ES-I3 (cell line): ENCODE results near the gene ABHD4.
"Not testable (repeated sequence)": the region's sequence is repeated elsewhere in the genome, so short reads cannot be mapped to it uniquely, and the experiment has no call there.

ENCODE experiments used
- H3K36me3 ChIP-seq: 2 replicates; pipeline ENCODE4 v1.6.1; 2013; ENCODE audit warnings: mild to moderate bottlenecking, low read length, control low read depth, moderate library complexity; ENCODE audit not compliant: insufficient read depth
- H3K4me1 ChIP-seq: 2 replicates; pipeline ENCODE4 v1.6.1; 2013; ENCODE audit warnings: mild to moderate bottlenecking, control low read depth, low read length; ENCODE audit not compliant: insufficient read depth
- H3K9ac ChIP-seq: 2 replicates; pipeline ENCODE4 v1.6.1; 2013; ENCODE audit warnings: low read depth, mild to moderate bottlenecking, low read length, moderate library complexity
- H3K9me3 ChIP-seq: 2 replicates; pipeline ENCODE4 v1.6.1; 2013; ENCODE audit warnings: mild to moderate bottlenecking, low read length, moderate library complexity; ENCODE audit not compliant: control insufficient read depth, insufficient read depth

The ABHD4 gene

DNA sequence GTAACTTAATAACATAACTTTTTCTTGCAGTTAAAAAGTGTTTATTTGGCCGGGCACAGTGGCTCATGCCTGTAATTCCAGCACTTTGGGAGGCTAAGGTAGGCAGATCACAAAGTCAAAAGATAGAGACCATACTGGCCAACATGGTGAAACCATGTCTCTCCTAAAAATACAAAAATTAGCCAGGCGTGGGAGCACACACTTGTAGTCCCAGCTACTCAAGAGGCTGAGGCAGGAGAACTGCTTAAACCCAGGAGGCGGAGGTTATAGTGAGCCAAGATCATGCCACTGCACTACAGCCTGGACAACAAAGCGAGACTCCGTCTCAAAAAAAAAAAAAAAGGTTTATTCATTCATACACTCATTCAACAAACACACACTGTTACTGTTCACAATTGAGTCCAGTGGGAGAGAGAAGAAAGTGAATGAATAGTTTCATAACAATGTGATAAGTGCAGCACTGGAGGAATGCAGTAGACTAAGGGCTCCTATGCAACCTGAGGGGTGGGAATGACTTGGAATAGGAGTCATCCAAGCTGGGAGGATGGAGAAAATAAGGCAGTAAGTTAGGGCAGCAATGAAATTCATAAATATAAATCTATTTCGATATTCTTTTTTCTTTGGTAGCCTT lies 28.9 kb upstream of the ABHD4 start:
- H3K36me3 ChIP-seq, result peaks cover 11% of the 10 kb centered on the region
- no peak overlapping the region for H3K9ac ChIP-seq
- H3K4me1 ChIP-seq, result peaks cover 7% of the 10 kb centered on the region; the same call in 1 of the 2 replicates
- no peaks in the 10 kb centered on the region for H3K9me3 ChIP-seq

DNA sequence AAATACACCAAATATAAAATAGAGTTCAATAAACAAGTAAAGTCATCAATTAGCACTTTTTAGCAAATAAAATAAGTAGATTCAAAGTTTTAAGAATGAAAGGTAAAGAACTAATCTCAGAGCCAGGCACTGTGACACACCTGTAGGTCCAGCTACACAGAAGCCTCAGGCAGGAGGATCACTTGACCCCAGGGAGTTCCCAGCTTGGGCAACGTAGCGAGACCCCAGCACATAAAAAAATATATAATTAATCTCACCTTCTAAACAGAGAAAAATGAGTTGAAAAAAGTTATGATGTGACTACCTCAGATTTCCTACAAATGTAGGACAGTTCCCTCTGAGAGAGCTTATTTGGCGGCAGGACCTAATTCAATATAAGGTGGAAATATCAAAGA lies 28.4 kb upstream of the ABHD4 start:
- peaks cover 7% of the 10 kb centered on the region; the same call in 1 of the 2 replicates for H3K4me1 ChIP-seq
- no peaks in the 10 kb centered on the region for H3K9me3 ChIP-seq
- H3K9ac ChIP-seq, result no peak overlapping the region
- peaks cover 11% of the 10 kb centered on the region for H3K36me3 ChIP-seq

- Histone ChIP-seq H3K36me3 (peaks cover 11% of the 10 kb centered on the region), H3K4me1 (peaks cover 7% of the 10 kb centered on the region; the same call in 1 of the 2 replicates), H3K9me3 (no peaks in the 10 kb centered on the region), H3K9ac (peak overlapping the region; percentile 31; the same call in 1 of the 2 replicates)
These were observed 27.8 kb upstream of the ABHD4 start for GRCh38 chr14:22570132-22570949.

- Histone ChIP-seq H3K9me3 (no peaks in the 10 kb centered on the region), H3K9ac (no peak overlapping the region), H3K36me3 (peaks cover 7% of the 10 kb centered on the region), H3K4me1 (peaks cover 11% of the 10 kb centered on the region; the same call in 1 of the 2 replicates)
These were observed 25.5 kb upstream of the ABHD4 start for GRCh38 chr14:22572562-22573058.

DNA sequence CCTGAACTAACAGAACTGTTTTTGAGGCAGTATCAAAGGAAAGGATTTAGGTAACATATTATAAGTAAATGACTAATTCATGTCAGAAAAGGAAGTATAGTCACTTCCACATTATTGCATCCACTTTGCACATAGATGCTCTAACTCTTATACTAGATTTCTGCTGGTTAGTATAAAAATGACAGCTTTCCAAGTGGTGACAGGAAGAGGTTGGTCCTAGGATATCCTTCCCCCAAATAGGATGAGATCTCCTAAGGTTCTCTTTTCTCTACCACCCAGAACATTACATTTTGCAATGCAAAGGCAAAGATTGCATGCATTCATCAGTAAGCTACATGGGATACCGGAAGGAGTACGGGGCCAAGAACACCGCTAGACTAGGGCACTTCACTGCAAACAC lies 24.3 kb upstream of the ABHD4 start:
- Histone ChIP-seq H3K9me3 (no peaks in the 10 kb centered on the region), H3K9ac (no peak overlapping the region), H3K36me3 (peaks cover 7% of the 10 kb centered on the region), H3K4me1 (peaks cover 11% of the 10 kb centered on the region; the same call in 1 of the 2 replicates)

DNA sequence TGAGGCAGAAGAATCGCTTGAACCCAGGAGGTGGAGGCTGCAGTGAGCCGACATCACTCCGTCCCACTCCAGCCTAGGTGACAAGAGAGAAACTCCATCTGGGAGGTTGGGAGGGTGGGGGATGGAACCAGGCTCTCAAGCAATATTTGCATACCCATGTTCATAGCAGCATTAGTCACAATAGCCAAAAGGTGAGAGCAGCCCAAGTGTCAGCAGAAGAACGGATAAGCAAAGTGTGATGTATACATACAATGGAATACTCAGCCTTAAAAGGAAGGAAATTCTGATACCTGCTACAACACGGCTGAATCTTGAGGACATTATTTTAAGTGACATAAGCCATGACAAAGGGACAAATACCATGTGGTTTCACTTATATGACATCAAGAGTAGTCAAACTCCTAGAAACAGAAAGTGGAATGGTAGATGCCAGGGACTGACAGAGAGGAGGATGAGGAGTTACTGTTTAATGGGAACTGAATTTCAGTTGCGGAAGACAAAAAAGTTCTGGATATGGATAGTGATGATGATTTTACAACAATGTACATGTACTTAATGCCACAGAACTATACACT lies 20.7 kb upstream of the ABHD4 start:
- Histone ChIP-seq H3K4me1 (0 out of 2 replicates have a peak, but pooled peaks cover 4% of the 10 kb centered on the region), H3K9me3 (no peaks in the 10 kb centered on the region), H3K9ac (no peak overlapping the region), H3K36me3 (peaks cover 7% of the 10 kb centered on the region)

DNA sequence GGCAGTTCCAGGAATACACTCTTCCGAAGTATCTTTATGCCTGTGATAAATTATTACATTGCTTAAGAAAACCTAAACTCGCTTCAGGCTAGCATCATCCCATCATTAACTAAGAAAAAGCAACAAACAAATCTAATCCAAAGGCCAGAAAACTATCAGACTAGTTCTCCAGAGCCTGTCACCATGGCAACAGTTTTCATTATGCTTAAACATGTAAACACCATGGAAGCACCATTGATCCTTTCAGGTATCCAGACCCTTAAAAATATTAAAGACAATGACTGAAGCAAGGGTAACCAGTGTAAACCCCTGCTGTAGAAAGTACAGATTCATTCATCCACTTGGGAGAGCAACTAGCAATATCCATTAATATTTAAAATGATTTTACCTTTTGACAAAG lies 18.9 kb upstream of the ABHD4 start:
- H3K9me3 ChIP-seq, result no peaks in the 10 kb centered on the region
- peaks cover 3% of the 10 kb centered on the region; the same call in 1 of the 2 replicates for H3K36me3 ChIP-seq
- H3K9ac ChIP-seq, result no peak overlapping the region
- H3K4me1 ChIP-seq, result 0 out of 2 replicates have a peak, but pooled peaks cover 4% of the 10 kb centered on the region

DNA sequence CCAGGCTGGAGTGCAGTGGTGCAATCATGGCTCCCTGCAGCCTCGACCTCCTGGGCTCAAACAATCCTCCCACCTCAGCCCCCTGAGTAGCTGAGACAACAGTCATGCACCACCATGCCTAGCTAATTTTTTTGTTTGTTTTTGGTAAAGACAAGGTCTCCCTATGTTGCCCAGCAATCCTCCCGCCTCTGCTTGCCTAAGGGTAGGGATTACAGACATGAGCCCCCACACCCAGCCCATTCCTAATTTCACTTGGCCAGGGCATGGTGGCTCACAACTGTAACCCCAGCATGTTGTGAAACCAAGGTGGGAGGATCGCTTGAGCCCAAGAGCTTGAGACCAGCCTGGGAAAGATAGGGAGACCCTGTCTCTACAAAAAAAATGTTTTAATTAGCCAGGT lies 18.2 kb upstream of the ABHD4 start:
- Histone ChIP-seq H3K9me3 (no peaks in the 10 kb centered on the region), H3K4me1 (0 out of 2 replicates have a peak, but pooled peaks cover 4% of the 10 kb centered on the region), H3K9ac (no peak overlapping the region), H3K36me3 (peaks cover 3% of the 10 kb centered on the region; the same call in 1 of the 2 replicates)

- no peak overlapping the region for H3K9ac ChIP-seq
- H3K36me3 ChIP-seq, result peaks cover 3% of the 10 kb centered on the region; the same call in 1 of the 2 replicates
- 0 out of 2 replicates have a peak, but pooled peaks cover 4% of the 10 kb centered on the region for H3K4me1 ChIP-seq
- H3K9me3 ChIP-seq, result no peaks in the 10 kb centered on the region
These were observed 17.5 kb upstream of the ABHD4 start for GRCh38 chr14:22580625-22581024.

DNA sequence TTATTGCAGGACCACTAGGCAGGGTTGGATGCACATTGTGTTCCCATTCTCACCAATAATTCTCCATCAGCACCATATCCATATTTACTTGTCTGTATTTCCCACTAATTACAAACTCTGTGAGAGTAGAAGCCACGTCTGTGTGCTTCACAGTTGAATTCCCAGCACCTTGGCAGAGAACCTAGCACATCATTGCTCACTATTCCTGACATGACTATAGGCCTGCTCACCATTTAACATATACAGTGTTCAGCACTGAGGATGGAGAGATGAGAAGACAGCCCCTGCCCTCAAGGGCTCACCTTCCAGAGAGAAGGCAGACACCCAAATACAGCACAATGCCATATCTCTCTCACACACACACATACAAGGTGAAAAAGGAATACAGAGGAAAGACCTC lies 14.1 kb upstream of the ABHD4 start:
- no peaks in the 10 kb centered on the region for H3K9me3 ChIP-seq
- H3K36me3 ChIP-seq, result peaks cover 5% of the 10 kb centered on the region; the same call in 1 of the 2 replicates
- H3K9ac ChIP-seq, result no peak overlapping the region
- H3K4me1 ChIP-seq, result peaks cover 3% of the 10 kb centered on the region; the same call in 1 of the 2 replicates

DNA sequence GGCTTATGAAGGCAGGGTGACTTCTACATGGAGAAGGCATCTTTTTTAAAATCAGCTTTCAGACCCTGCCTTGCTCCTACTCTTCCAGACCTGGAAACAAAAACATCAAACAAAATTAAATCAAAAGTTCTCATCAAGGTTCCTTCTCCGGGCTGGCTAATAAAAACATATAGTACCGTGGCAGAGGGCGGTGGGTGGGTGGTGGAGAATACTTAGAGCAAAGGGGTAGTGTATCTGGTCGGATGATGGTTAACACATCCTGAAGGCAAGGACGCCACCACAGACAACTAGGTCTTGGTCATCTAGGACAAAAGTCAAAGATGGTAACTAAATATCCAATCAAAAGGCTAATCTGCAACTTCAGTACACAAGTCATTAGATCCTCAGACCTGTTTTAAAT lies 10.9 kb upstream of the ABHD4 start:
- peaks cover 3% of the 10 kb centered on the region; the same call in 1 of the 2 replicates for H3K4me1 ChIP-seq
- H3K36me3 ChIP-seq, result peaks cover 2% of the 10 kb centered on the region; the same call in 1 of the 2 replicates
- H3K9ac ChIP-seq, result no peak overlapping the region
- H3K9me3 ChIP-seq, result no peaks in the 10 kb centered on the region

- not testable (repeated sequence) for H3K4me1 ChIP-seq, H3K9me3 ChIP-seq, H3K36me3 ChIP-seq
- peak overlapping the region; percentile 98 for H3K9ac ChIP-seq
These were observed 10.2 kb upstream of the ABHD4 start for GRCh38 chr14:22587677-22588422.

DNA sequence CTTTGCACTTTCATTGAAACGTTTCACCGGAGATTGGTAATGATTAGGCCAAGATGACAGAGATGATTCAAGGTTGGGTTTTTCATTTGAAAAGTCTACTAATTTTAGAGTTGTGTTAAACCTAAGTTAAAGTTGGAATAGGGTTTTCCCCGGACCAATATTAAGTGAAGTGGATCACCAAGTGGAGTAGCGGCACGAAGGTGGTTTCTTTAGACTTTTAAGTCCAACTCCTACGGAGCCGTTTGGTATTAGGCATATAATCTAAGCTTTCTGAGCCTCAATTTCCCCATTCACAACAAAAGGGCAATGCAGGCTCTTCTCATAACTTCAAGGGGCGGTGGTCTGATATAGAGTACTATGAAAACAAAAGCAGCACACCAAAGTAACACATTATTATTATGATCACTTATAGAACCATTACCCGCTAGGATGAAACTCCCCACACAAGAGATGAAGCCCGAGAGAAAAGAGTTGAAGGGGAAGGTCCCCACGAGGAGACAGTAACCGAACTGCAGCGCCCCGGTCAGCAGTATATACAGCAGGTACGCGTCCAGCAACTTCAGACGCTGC lies 9.5 kb upstream of the ABHD4 start:
- Histone ChIP-seq H3K9me3 (no peaks in the 10 kb centered on the region), H3K9ac (peak overlapping the region; percentile 98), H3K36me3 (peaks cover 2% of the 10 kb centered on the region; the same call in 1 of the 2 replicates), H3K4me1 (peaks cover 7% of the 10 kb centered on the region; the same call in 1 of the 2 replicates)
